ENCODE measurements around the gene COX4I2. TPM values are rescaled to one million over a fixed set of nuclear protein-coding genes. Genes with fewer than 3 reads are reported as not detected.
A peak's percentile ranks its signal among the peaks of the same experiment; 100 is the strongest.

Gene COX4I2
- not detected for total RNA-seq
- not detected for polyA plus RNA-seq

DNA sequence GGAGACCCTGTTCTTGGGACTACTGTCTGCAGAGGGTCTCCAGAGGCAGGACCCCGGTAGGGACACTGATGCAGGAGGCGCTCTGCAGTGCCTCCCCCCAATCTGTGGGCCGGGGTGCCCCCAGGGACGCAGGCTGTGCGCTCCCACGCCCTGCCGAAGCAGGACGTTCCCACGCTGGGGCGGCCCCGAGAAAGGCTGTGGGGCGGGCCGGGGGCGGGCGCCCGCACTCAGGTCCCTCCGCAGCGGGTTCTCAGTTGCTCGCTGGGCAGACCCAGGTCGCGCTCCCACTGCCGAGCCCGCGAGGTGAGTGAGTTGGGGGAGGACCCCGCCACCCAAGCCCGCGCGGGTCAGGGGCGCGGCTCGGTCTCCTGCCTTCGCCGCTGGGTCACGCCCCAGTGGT lies at the start of gene COX4I2:
Gene COX4I2, plus strand, starts transcription at position 253 of the 400 bp plus-strand sequence. CDS start 1,106 bp downstream, outside the sequence.
- Mint-ChIP-seq H3K9me3 (no peaks in the 10 kb centered on the region), H3K27me3 (peaks cover 10% of the 10 kb centered on the region), H3K4me3 (peak within 1 kb of the TSS in 1 of 4 donors; percentile 80), H3K27ac (no peak within 1 kb of the TSS), H3K4me1 (no peaks in the 10 kb centered on the region), H3K36me3 (no peaks in the 10 kb centered on the region)
- DNase-seq = no peak
- Histone ChIP-seq H3K4me1 (ENCODE audit: control insufficient read depth, insufficient read depth, low read length, poor library complexity, severe bottlenecking) (no peaks in the 10 kb centered on the region), H3K9me3 (ENCODE audit: control insufficient read depth in 2 of 2, low read length in 2 of 2) (no peaks in the 10 kb centered on the region), H3K36me3 (ENCODE audit: control insufficient read depth, insufficient read depth, low read length) (no peaks in the 10 kb centered on the region), H3K27ac (ENCODE audit: insufficient read depth, low read length, poor library complexity, severe bottlenecking) (no peak within 1 kb of the TSS), H3K27me3 (ENCODE audit: control insufficient read depth, insufficient read depth, low read length) (no peaks in the 10 kb centered on the region), H3K4me3 (ENCODE audit: low read depth, low read length) (no peak within 1 kb of the TSS)
- ATAC-seq (ENCODE audit: low read depth in 2 of 2) = no peak

GRCh38 chr20:31590717-31591225 lies 46.9 kb upstream of the COX4I2 start:
- no peaks in the 10 kb centered on the region for H3K36me3 Mint-ChIP-seq
- peaks cover 28% of the 10 kb centered on the region for H3K27me3 Mint-ChIP-seq
- peaks cover 12% of the 10 kb centered on the region for H3K4me1 ChIP-seq (ENCODE audit: control insufficient read depth, insufficient read depth, low read length, poor library complexity, severe bottlenecking)
- no peak overlapping the region for H3K4me3 Mint-ChIP-seq
- H3K4me3 ChIP-seq (ENCODE audit: low read depth, low read length) = no peak overlapping the region
- no peaks in the 10 kb centered on the region for H3K27me3 ChIP-seq (ENCODE audit: control insufficient read depth, insufficient read depth, low read length)
- peaks cover 0 to 14% (median 9%) of the 10 kb centered on the region in 4 donors for H3K4me1 Mint-ChIP-seq
- H3K9me3 ChIP-seq (ENCODE audit: control insufficient read depth in 2 of 2, low read length in 2 of 2) = no peaks in the 10 kb centered on the region
- H3K36me3 ChIP-seq (ENCODE audit: control insufficient read depth, insufficient read depth, low read length) = no peaks in the 10 kb centered on the region
- no peak overlapping the region for H3K27ac ChIP-seq (ENCODE audit: insufficient read depth, low read length, poor library complexity, severe bottlenecking)
- DNase-seq = no peak
- no peaks in the 10 kb centered on the region for H3K9me3 Mint-ChIP-seq
- no peak overlapping the region for H3K27ac Mint-ChIP-seq
- no peak for ATAC-seq (ENCODE audit: low read depth in 2 of 2)

DNA sequence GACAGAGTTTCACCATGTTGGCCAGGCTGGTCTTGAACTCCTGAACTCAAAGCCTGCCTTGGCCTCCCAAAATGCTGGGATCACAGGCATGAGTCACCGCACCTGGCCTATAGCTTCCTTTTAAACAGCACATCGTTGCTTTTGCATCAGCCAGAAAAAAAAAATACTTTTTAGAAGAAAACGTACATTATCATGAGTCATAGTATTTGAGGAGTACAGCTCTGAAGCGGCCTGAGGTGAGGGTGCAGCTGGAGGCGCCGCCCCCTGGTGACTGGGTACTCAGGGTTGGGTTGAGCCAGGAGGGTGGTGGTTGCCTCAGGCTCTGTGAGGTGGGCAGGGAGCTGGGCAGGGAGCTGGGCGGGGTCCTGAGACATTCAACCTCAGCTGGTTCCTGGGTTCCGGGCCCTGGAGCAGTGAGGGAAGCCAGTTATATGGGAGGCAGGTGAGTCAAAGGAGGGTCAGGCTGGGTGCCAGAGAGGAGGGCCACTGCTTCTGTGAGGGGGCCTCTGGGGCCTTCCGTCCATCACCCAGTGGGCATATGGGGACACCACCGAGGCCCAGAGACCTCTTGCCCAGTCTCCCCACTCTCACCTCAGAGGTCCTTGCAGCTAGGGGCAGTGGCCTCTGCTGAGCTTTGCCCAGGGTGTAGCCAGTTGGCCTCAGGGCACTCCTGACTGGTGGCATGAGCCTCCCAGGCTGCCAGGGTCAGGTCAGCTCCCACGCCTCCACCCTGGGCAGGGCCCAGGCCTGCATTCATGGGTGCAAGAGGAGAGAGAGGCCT lies 44.3 kb upstream of the COX4I2 start:
- Mint-ChIP-seq H3K27me3 (peaks cover 12% of the 10 kb centered on the region), H3K4me1 (peaks cover 0 to 5% (median 2%) of the 10 kb centered on the region in 4 donors)
- peak in 1 of 2 donors; percentile 31 for ATAC-seq (ENCODE audit: low read depth in 2 of 2)

DNA sequence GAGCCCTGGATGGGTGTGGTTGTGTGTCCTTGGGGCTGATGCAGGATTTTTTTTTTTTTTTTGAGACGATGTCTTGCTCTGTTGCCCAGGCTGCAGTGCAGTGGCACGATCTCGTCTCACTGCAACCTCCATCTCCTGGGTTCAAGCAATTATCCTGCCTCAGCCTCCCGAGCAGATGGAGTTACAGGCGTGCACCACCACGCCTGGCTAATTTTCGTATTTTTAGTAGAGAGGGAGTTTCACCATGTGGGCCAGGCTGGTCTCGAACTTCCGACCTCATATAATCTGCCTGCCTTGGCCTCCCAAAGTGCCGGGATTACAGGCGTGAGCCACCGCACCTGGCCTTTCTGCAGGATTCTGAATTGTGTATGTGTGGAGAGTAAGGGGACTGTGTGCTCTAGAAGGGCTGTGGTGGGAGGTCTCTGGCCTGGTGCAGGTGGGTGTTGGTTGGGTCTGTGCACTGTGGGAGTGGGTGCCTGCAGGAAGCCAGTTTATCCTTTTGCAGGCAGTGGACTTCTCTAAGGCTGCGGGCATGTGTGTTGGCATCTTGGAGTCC lies 43.6 kb upstream of the COX4I2 start:
- Histone ChIP-seq H3K27ac (ENCODE audit: insufficient read depth, low read length, poor library complexity, severe bottlenecking) (no peak overlapping the region), H3K9me3 (ENCODE audit: control insufficient read depth in 2 of 2, low read length in 2 of 2) (no peaks in the 10 kb centered on the region), H3K27me3 (ENCODE audit: control insufficient read depth, insufficient read depth, low read length) (no peaks in the 10 kb centered on the region), H3K36me3 (ENCODE audit: control insufficient read depth, insufficient read depth, low read length) (no peaks in the 10 kb centered on the region), H3K4me3 (ENCODE audit: low read depth, low read length) (no peak overlapping the region), H3K4me1 (ENCODE audit: control insufficient read depth, insufficient read depth, low read length, poor library complexity, severe bottlenecking) (no peaks in the 10 kb centered on the region)
- peaks cover 6% of the 10 kb centered on the region for H3K27me3 Mint-ChIP-seq
- peaks cover 0 to 3% (median 0%) of the 10 kb centered on the region in 4 donors for H3K4me1 Mint-ChIP-seq
- H3K27ac Mint-ChIP-seq = no peak overlapping the region
- H3K36me3 Mint-ChIP-seq = no peaks in the 10 kb centered on the region
- H3K9me3 Mint-ChIP-seq = no peaks in the 10 kb centered on the region
- no peak overlapping the region for H3K4me3 Mint-ChIP-seq
- ATAC-seq (ENCODE audit: low read depth in 2 of 2) (no peak), DNase-seq (no peak)

More for the DNA sequence above, 44.3 kb upstream of the COX4I2 start:
- no peaks in the 10 kb centered on the region for H3K4me1 ChIP-seq (ENCODE audit: control insufficient read depth, insufficient read depth, low read length, poor library complexity, severe bottlenecking)
- H3K4me3 Mint-ChIP-seq = no peak overlapping the region
- H3K9me3 ChIP-seq (ENCODE audit: control insufficient read depth in 2 of 2, low read length in 2 of 2) = no peaks in the 10 kb centered on the region
- H3K9me3 Mint-ChIP-seq = no peaks in the 10 kb centered on the region
- H3K36me3 Mint-ChIP-seq = no peaks in the 10 kb centered on the region
- no peak overlapping the region for H3K4me3 ChIP-seq (ENCODE audit: low read depth, low read length)
- H3K27ac ChIP-seq (ENCODE audit: insufficient read depth, low read length, poor library complexity, severe bottlenecking) = no peak overlapping the region
- DNase-seq = no peak
- no peak overlapping the region for H3K27ac Mint-ChIP-seq
- H3K27me3 ChIP-seq (ENCODE audit: control insufficient read depth, insufficient read depth, low read length) = no peaks in the 10 kb centered on the region
- H3K36me3 ChIP-seq (ENCODE audit: control insufficient read depth, insufficient read depth, low read length) = no peaks in the 10 kb centered on the region

- Mint-ChIP-seq H3K4me3 (no peak overlapping the region), H3K27ac (no peak overlapping the region), H3K27me3 (peaks cover 4% of the 10 kb centered on the region), H3K9me3 (no peaks in the 10 kb centered on the region), H3K4me1 (peaks cover 0 to 3% (median 0%) of the 10 kb centered on the region in 4 donors), H3K36me3 (no peaks in the 10 kb centered on the region)
- Histone ChIP-seq H3K4me3 (ENCODE audit: low read depth, low read length) (no peak overlapping the region), H3K27me3 (ENCODE audit: control insufficient read depth, insufficient read depth, low read length) (no peaks in the 10 kb centered on the region), H3K27ac (ENCODE audit: insufficient read depth, low read length, poor library complexity, severe bottlenecking) (no peak overlapping the region), H3K36me3 (ENCODE audit: control insufficient read depth, insufficient read depth, low read length) (no peaks in the 10 kb centered on the region), H3K4me1 (ENCODE audit: control insufficient read depth, insufficient read depth, low read length, poor library complexity, severe bottlenecking) (no peaks in the 10 kb centered on the region), H3K9me3 (ENCODE audit: control insufficient read depth in 2 of 2, low read length in 2 of 2) (no peaks in the 10 kb centered on the region)
- no peak for ATAC-seq (ENCODE audit: low read depth in 2 of 2)
- no peak for DNase-seq
Observed at GRCh38 chr20:31594558-31595379, 42.9 kb upstream of the COX4I2 start.

GRCh38 chr20:31595380-31595653 lies 42.4 kb upstream of the COX4I2 start:
- Mint-ChIP-seq H3K36me3 (no peaks in the 10 kb centered on the region), H3K9me3 (no peaks in the 10 kb centered on the region), H3K4me3 (no peak overlapping the region), H3K27me3 (peaks cover 4% of the 10 kb centered on the region), H3K4me1 (peaks cover 0 to 3% (median 0%) of the 10 kb centered on the region in 4 donors), H3K27ac (no peak overlapping the region)
- no peaks in the 10 kb centered on the region for H3K27me3 ChIP-seq (ENCODE audit: control insufficient read depth, insufficient read depth, low read length)
- no peak overlapping the region for H3K4me3 ChIP-seq (ENCODE audit: low read depth, low read length)
- no peaks in the 10 kb centered on the region for H3K4me1 ChIP-seq (ENCODE audit: control insufficient read depth, insufficient read depth, low read length, poor library complexity, severe bottlenecking)
- DNase-seq = no peak
- no peak overlapping the region for H3K27ac ChIP-seq (ENCODE audit: insufficient read depth, low read length, poor library complexity, severe bottlenecking)
- no peaks in the 10 kb centered on the region for H3K9me3 ChIP-seq (ENCODE audit: control insufficient read depth in 2 of 2, low read length in 2 of 2)
- no peaks in the 10 kb centered on the region for H3K36me3 ChIP-seq (ENCODE audit: control insufficient read depth, insufficient read depth, low read length)
- no peak for ATAC-seq (ENCODE audit: low read depth in 2 of 2)

DNA sequence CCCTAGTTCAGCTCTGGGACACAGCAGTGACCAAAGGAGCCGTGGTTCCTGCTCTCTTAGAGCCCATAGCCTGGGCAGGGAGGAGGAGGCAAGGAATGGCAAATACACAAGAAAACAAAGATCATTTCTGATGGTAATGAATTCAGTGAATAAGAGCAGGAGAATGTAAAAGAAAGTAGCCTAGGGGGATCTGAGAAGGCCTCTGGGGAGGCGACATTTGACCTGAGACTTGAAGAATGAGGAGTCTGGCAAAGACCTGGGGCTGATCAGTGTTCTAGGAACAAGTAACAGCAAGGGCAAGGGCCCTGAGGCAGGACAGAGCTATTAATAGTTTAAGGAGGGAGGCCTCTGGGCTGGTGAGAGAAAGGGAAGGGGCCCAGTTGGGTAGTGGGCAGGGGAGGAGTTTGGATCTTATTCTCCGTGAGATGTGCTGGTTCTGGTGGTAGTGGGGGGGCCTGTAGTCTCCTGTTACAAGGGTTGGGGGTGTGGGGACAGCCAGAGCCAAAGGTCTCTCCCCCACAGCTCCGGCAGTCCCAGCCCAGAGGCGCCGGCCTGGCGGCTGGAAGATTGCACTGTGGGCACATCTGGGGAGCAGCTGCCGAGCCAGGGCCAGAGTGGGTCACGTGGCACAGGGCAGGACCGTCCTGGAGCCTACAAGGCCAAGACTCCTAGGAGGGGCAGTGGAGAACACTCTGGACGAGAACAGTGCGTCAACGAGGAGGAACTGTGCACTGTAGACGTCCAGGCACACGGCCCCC lies 41.9 kb upstream of the COX4I2 start:
- no peaks in the 10 kb centered on the region for H3K9me3 Mint-ChIP-seq
- no peak for ATAC-seq (ENCODE audit: low read depth in 2 of 2)
- no peaks in the 10 kb centered on the region for H3K36me3 Mint-ChIP-seq
- Histone ChIP-seq H3K36me3 (ENCODE audit: control insufficient read depth, insufficient read depth, low read length) (no peaks in the 10 kb centered on the region), H3K27ac (ENCODE audit: insufficient read depth, low read length, poor library complexity, severe bottlenecking) (no peak overlapping the region), H3K9me3 (ENCODE audit: control insufficient read depth in 2 of 2, low read length in 2 of 2) (no peaks in the 10 kb centered on the region), H3K27me3 (ENCODE audit: control insufficient read depth, insufficient read depth, low read length) (no peaks in the 10 kb centered on the region), H3K4me1 (ENCODE audit: control insufficient read depth, insufficient read depth, low read length, poor library complexity, severe bottlenecking) (no peaks in the 10 kb centered on the region), H3K4me3 (ENCODE audit: low read depth, low read length) (no peak overlapping the region)
- no peak overlapping the region for H3K27ac Mint-ChIP-seq
- peaks cover 4% of the 10 kb centered on the region for H3K27me3 Mint-ChIP-seq
- DNase-seq = no peak
- H3K4me1 Mint-ChIP-seq = peaks cover 0 to 3% (median 0%) of the 10 kb centered on the region in 4 donors
- no peak overlapping the region for H3K4me3 Mint-ChIP-seq

Data from CD4-positive, CD25-positive, alpha-beta regulatory T cell (primary cell).